Activated naive CD8-positive, alpha-beta T cell treated with anti-CD3 and anti-CD28 coated beads, Interleukin-2, amount 50 U/mL, for 24 hours (primary cell): ENCODE results near the gene GPR149.

Source experiments
- ATAC-seq: fragments of 150-1000 bp; cut with Tn5 transposase; one replicate; pipeline ENCODE4 v1.10.0; 2021
- DNase-seq: peaks from one replicate; pipeline ENCODE4 v3.0.0; 2021
- H3K27ac Mint-ChIP-seq: one replicate; pipeline ENCODE4 v1.8.0; 2021; ENCODE audit warnings: mild to moderate bottlenecking, mixed read lengths
- H3K27me3 Mint-ChIP-seq: one replicate; pipeline ENCODE4 v1.8.0; 2021; ENCODE audit warnings: mixed read lengths
- H3K36me3 Mint-ChIP-seq: one replicate; pipeline ENCODE4 v1.8.0; 2021; ENCODE audit warnings: low read depth, mixed read lengths
- H3K4me1 Mint-ChIP-seq: one replicate; pipeline ENCODE4 v1.8.0; 2021; ENCODE audit warnings: mixed read lengths
- H3K4me3 Mint-ChIP-seq: one replicate; pipeline ENCODE4 v1.8.0; 2021; ENCODE audit warnings: mild to moderate bottlenecking, moderate library complexity, mixed read lengths
- H3K9me3 Mint-ChIP-seq: one replicate; pipeline ENCODE4 v1.8.0; 2021; ENCODE audit warnings: mixed read lengths

Gene GPR149

DNA sequence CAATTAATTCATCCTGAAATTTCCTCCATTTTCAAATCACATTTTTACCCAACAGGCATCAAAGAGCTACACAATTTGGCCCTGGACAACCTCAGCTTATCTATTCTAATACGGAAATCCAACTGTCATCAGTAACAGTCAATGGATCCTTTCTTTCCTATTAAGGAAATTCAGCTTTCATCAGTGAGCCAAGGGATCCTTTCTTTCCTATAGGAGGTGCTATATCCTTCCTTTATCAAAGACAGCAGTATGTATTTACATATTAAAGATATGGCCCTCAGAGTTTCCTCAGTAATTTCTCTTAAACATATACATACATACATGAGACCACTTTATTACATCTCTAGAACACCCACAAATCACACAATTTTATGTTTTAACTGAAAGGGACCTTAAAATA is 115.8 kb downstream of the GPR149 start:
- Mint-ChIP-seq H3K27ac (no peak overlapping the region), H3K4me3 (no peak overlapping the region), H3K27me3 (no peaks in the 10 kb centered on the region), H3K4me1 (peaks cover 5% of the 10 kb centered on the region), H3K9me3 (no peaks in the 10 kb centered on the region), H3K36me3 (peaks cover 52% of the 10 kb centered on the region)
- DNase-seq (no peak), ATAC-seq (no peak)

DNA sequence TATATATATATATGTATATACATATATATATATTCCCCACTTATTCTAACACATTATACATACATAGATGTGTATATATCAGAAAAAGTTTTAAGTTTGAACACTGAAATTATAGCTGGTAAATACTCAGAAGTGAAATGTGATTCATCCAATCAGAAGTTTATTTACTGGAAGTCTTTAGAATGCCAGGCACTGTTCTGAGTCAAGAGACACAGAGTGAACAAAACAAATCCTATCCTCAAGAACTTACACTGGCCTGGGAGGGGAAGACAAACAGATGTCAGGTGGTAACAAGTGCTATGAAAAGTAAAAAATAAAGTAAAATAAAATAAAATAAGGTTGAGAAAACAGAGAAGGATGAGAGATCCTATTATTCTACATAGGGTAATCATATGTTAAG is 119.2 kb downstream of the GPR149 start:
- Mint-ChIP-seq H3K27ac (no peak overlapping the region), H3K27me3 (no peaks in the 10 kb centered on the region), H3K4me3 (no peak overlapping the region), H3K36me3 (peaks cover 64% of the 10 kb centered on the region), H3K4me1 (peaks cover 22% of the 10 kb centered on the region), H3K9me3 (no peaks in the 10 kb centered on the region)
- ATAC-seq (no peak), DNase-seq (no peak)

DNA sequence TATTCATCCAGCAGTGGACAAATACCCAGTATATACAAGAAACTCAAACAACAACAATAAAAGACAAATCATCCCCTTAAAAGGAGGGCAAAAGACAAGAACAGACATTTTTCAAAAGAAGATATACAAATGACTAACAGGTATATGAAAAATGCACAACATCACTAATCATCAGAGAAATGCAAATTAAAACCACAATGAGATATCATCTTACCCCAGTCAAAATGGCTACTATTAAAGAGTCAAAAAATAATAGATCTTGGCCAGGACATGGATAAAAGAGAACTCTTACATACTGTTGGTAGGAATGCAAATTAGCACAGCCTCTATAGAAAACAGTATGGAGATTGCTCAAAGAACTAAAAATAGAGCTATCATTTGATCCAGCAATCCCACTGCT is 122.6 kb downstream of the GPR149 start:
- peaks cover 58% of the 10 kb centered on the region for H3K36me3 Mint-ChIP-seq
- H3K4me3 Mint-ChIP-seq, result no peak overlapping the region
- DNase-seq (no peak), ATAC-seq (no peak)
- no peaks in the 10 kb centered on the region for H3K27me3 Mint-ChIP-seq
- no peaks in the 10 kb centered on the region for H3K9me3 Mint-ChIP-seq
- peaks cover 22% of the 10 kb centered on the region for H3K4me1 Mint-ChIP-seq
- H3K27ac Mint-ChIP-seq, result peak overlapping the region; percentile 60

DNA sequence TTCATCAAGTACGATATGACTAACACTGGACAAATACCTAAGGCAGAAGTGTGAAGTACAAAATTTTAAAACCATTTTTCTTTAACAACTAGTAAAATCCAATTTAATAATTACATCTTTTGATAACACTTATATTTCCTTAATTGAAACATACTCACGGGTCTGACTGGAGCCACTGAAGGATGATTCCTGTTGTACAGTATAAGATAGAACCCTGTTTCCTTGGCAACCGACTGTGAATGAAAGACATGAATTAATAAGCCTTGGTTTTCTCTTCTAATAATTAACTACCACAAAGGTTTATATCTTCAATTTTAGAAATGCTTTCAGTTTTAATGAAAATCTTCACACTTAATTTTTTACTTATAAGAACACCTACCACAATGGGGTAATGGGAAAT is 125.1 kb downstream of the GPR149 start:
- H3K4me3 Mint-ChIP-seq, result no peak overlapping the region
- no peaks in the 10 kb centered on the region for H3K9me3 Mint-ChIP-seq
- H3K4me1 Mint-ChIP-seq, result peaks cover 20% of the 10 kb centered on the region
- no peak for ATAC-seq
- H3K27me3 Mint-ChIP-seq, result no peaks in the 10 kb centered on the region
- H3K36me3 Mint-ChIP-seq, result peaks cover 68% of the 10 kb centered on the region
- no peak for DNase-seq
- no peak overlapping the region for H3K27ac Mint-ChIP-seq

DNA sequence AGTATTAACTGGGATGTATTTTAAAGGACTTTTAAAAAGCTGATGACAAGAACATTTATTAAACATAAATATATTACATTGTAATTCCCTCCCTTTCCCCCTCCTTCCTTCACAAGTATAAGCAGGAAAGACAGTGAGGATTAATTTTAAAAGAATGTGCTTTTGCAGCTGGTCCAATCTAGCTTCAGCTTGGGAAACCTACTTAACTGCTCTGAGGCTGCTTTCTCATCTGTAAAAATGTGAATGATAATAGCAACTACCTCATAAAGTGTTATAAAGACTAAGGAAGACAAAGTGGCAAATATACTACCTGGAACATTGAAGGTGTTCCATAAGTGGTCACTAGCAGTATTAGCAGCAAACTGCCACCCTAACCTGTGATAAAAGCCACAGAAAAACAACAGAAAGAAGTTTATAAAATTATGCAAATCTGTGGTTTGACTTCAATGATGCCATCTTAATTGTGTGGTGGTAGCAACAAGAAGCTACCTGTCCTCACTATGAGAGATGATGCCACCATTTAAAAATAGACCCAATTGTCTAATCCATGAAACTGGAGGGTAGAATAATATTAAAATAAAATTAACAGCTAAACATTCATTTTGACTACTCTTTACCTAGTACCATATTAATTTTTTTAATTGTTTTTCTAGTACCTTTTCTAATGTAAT is 125.7 kb downstream of the GPR149 start:
- H3K4me3 Mint-ChIP-seq, result no peak overlapping the region
- no peaks in the 10 kb centered on the region for H3K9me3 Mint-ChIP-seq
- H3K36me3 Mint-ChIP-seq, result peaks cover 66% of the 10 kb centered on the region
- H3K4me1 Mint-ChIP-seq, result peaks cover 16% of the 10 kb centered on the region
- H3K27ac Mint-ChIP-seq, result no peak overlapping the region
- ATAC-seq, result no peak
- no peak for DNase-seq
- no peaks in the 10 kb centered on the region for H3K27me3 Mint-ChIP-seq

DNA sequence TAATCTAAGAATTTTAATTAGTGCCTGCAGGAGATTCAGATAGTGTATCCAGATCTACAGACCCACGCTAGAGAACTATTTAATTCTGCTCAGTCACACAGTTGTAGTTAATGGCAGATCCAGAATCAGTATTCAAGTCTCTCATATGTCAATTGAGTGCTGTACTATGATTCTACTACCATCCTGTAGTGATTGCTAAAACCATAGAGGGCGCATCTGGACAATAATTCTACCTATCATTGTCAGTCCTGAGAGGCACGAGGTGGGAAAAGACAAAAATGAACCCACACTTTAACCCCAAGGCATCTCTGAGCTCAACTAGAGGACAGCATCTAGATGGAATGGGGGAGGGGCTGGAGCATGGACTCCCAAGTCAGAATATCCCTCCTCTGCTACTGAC is 128.4 kb downstream of the GPR149 start:
- Mint-ChIP-seq H3K9me3 (no peaks in the 10 kb centered on the region), H3K4me1 (no peaks in the 10 kb centered on the region), H3K36me3 (peaks cover 61% of the 10 kb centered on the region), H3K27ac (no peak overlapping the region), H3K27me3 (no peaks in the 10 kb centered on the region), H3K4me3 (no peak overlapping the region)
- ATAC-seq (no peak), DNase-seq (no peak)

DNA sequence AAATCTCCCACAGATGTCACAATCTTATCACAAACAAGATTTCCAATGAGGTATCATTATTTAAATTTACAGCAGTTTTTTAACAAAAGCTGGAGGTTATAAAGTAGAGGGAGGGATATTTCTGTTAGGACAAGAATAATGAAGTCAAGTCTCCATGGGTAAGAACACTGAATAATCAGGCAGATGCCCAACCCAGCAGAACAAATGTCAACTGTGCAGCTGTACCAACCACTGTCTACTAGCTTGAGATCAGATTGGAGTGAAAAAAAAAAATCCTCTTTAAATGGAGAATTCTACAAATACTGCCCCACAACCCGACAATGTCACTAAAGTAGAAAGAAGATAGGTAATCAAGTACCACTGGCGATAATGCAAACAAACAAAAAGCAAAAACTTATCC is 136.0 kb downstream of the GPR149 start:
- peaks cover 63% of the 10 kb centered on the region for H3K36me3 Mint-ChIP-seq

DNA sequence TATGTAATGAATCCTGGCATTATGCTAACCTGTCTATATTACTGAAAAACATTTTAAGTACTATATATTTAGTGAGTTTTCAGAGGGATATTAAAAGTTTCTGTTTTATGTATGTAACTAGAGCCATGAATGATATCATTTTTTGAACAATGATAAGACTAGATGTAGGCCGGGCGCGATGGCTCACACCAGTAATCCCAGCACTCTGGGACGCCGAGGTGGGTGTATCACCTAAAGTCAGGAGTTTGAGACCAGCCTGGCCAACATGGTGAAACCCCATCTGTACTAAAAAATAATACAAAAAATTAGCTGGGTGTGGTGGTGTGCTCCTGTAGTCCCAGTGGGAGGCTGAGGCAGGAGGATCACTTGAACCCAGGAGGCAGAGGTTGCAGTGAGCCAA is 139.8 kb downstream of the GPR149 start:
- H3K4me3 Mint-ChIP-seq, result no peak overlapping the region
- H3K27me3 Mint-ChIP-seq, result no peaks in the 10 kb centered on the region
- DNase-seq (no peak), ATAC-seq (no peak)
- no peak overlapping the region for H3K27ac Mint-ChIP-seq
- H3K4me1 Mint-ChIP-seq, result no peaks in the 10 kb centered on the region
- H3K9me3 Mint-ChIP-seq, result no peaks in the 10 kb centered on the region
- peaks cover 67% of the 10 kb centered on the region for H3K36me3 Mint-ChIP-seq

More for the DNA sequence above, 136.0 kb downstream of the GPR149 start:
- ATAC-seq (no peak), DNase-seq (no peak)
- Mint-ChIP-seq H3K27me3 (no peaks in the 10 kb centered on the region), H3K4me1 (no peaks in the 10 kb centered on the region), H3K27ac (no peak overlapping the region), H3K9me3 (no peaks in the 10 kb centered on the region), H3K4me3 (no peak overlapping the region)
